Measurements from ENCODE around the gene RASSF5.
"Not testable (repeated sequence)": the region's sequence is repeated elsewhere in the genome, so short reads cannot be mapped to it uniquely, and the experiment has no call there.

The RASSF5 gene

GRCh38 chr1:206591226-206591625 lies 83.9 kb downstream of the RASSF5 start:
- DNase-seq: no peak

- DNase-seq: no peak
Measured at GRCh38 chr1:206591696-206592095, 84.4 kb downstream of the RASSF5 start.

- no peak for DNase-seq
Measured at GRCh38 chr1:206593351-206593925, 86.1 kb downstream of the RASSF5 start.

GRCh38 chr1:206595581-206596318 lies 88.4 kb downstream of the RASSF5 start:
- DNase-seq: no peak

DNA sequence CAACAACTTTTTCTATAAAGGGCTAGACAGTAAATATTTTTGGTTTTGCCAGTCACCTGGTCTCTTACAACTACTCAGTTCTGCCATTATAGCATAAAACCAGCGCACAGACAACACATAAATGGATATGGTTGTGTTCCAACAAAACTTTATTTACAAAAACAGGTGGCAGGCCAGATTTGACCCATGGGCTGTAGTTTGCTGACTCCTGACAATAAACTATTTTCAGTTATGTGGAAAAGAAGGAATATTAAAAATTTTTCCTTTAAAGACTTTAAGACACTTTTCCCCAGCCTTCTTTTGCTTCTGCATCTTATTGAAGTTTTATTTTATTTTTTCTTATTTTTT lies 89.0 kb downstream of the RASSF5 start:
- no peak for DNase-seq

GRCh38 chr1:206600527-206600926 lies 93.2 kb downstream of the RASSF5 start:
- DNase-seq: no peak

DNA sequence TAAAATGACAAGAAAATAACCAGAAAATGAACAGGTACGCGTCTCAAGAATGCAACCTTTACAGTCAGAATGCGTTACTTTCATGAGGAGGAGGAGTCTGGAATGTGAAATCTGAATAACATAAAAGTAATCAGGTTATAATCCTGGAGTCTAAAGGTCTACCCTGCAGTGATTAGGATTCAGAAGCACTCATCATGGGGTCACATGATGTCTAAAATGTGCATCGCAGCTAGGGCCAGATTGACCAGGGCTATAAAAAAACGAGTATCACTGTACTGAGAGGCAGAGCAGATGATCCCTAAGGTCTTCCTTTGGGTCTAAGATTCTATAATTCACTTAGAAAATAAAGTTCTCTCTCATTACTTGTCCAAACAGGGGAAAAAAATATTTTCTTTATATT lies 97.5 kb downstream of the RASSF5 start:
- DNase-seq: no peak

DNA sequence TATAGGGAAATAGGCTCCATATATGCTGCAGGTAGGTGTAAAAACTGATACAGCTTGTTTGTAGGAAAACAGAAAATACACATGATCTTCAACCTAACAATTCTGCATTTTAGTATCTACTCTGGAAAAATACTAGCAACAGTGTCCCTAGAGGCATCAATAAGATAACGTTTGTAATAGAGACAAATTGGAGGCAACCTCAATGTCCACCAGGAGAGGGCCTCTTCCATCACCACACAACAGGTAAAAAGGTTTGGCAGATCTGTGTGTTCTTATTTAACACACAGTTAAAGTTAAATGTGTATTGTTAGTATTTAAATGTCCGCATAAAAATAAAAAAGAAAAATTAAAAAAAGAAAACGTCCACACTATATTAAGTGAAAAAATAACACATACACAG lies 99.5 kb downstream of the RASSF5 start:
- DNase-seq: no peak

DNA sequence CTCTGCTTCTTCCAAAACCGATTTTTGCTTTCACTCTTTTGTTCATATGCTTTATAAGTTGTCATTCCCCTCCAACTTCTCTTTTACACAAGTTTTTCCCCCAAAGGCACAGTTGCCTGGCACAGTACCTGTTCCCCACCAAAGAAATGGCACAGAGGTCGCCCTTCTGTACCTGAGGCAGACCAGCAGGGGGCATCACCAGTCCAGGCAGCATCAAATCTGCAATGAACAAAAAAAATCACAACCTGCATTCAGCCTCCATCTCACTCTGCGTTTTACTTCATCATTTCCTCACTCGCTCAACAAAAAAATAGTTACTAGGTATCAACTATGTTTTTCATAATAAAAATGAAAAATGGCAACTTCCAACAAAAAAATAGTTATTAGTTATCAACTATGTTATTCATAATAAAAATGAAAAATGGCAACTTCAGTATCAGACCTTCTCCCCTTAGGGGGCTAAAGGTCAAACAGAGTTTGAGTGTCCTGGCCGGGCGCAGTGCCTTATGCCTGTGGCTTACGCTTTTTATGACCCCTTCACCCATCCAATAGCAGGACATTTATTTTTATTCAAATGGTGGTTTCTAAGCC lies 100.9 kb downstream of the RASSF5 start:
- peak; percentile 41 for DNase-seq

DNA sequence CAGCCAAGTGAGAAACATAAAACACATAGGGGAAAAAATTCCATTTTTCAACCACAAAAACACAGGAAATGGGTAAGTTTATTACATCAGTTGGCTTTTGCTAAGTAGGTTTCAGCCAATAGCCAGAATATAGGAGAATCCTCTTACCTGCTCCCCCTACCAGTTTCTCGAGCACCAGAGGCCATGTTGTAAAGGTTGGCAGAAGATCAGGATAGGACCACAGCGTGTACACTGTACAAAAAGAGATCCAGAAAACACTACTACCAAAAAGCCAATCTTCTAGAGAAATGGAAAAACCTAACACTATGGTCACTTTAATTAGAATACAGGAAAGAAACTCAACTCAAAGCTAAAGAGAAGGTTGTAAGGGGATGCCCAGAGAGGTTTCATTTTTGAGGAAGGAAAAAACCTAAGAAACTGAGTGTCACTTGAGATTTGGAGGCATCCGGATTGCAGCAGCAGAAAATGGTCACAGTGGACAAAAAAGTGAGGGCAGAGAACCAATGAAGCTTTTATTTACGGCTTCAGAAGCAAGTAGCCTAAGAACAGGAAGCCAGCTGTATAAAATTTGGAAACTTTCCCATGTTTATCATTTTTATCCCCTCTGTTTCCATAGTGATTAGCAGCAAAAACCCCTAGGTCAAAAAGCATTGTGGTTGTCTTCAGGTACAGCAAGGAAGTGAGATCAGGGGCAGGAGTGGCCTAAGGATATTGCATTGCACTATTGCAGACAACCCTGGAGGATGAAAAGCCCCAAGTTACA lies 102.1 kb downstream of the RASSF5 start:
- DNase-seq: no peak

GRCh38 chr1:206612129-206612876 lies 105.0 kb downstream of the RASSF5 start, which contains the start of gene EIF2D:
Gene EIF2D, minus strand, starts transcription at chr1:206612465. Its CDS starts 123 bp downstream, at chr1:206612342.
- peak; percentile 94 for DNase-seq

DNA sequence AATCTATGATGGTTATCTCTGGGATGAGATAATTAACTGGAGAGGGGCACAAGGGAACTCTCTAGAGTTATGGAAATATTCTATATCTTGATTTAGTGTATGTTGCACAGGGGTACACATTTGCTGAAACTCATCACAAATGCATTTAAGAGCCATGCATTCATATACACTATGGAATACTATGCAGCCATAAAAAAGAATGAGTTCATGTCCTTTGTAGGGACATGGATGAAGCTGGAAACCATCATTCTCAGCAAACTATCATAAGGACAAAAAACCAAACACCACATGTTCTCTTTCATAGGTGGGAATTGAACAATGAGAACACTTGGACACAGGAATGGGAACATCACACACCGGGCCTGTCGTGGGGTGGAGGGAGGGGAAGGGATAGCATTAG lies 119.1 kb downstream of the RASSF5 start:
- not testable (repeated sequence) for DNase-seq

- no peak for DNase-seq
Measured at GRCh38 chr1:206628916-206629315, 121.6 kb downstream of the RASSF5 start.

DNA sequence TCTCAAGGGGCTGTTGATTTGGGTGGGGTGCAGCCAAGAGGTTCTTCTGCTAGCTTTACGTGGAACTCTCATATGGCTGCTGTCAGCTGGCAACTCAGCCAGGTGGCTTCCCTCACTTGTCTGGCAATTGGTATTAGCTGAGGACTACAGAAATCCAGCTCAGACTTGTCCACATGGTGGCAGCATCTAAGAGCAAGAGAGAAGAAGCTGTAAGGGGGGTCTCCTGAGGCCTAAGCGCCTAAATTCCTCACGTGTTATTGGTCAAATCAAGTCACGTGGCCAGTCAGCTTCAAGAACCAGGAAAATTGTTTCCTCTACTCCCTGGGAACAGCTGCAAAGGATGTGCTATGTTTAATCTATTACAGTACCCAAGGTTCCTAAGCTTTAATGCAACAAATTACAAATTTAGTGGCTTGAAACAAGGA lies 123.8 kb downstream of the RASSF5 start:
- DNase-seq: peak; percentile 58

GRCh38 chr1:206633708-206634121 lies 126.4 kb downstream of the RASSF5 start:
- peak; percentile 82 for DNase-seq

GRCh38 chr1:206634365-206635079 lies 127.2 kb downstream of the RASSF5 start:
- DNase-seq: peak; percentile 94

DNA sequence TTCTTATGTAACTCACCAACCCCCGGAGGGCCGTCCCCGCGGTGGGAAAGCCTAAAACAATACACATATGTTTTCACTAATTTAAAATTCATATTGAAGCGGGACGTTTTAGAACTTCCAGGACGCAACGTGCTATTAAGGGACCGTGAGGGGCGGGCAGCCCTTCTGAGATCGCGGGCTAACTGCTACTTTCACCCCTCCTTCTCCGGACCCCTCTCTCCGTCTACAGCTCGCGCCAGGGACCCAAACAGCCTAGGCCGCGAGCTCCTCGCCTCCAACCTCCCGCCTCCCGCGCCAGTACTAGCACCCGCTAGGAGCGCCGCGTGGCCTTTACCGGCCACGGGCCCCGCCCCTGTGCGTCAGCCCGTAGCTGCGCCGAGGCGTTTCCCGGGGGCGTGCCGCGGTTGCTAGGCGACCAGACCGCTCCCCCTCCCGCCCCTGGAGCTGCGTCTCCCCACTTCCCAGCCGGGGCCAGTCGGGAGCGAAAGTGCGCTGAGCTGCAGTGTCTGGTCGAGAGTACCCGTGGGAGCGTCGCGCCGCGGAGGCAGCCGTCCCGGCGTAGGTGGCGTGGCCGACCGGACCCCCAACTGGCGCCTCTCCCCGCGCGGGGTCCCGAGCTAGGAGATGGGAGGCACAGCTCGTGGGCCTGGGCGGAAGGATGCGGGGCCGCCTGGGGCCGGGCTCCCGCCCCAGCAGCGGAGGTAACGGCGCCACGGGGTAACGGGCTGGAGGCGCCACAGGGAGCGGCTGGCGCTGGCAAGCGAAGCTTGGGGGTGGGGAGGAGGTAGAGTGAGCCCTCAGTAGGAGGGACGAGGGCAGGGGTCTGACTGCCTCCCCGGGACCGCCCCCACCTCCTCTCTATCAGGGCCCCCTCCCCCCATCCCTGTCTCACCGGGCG lies 128.0 kb downstream of the RASSF5 start, which contains the start of gene DYRK3:
TSS of gene DYRK3 (plus strand) at position 457 of the 898 bp plus-strand sequence. CDS start at position 625, 168 bp downstream.
- peak; percentile 95 for DNase-seq

DNA sequence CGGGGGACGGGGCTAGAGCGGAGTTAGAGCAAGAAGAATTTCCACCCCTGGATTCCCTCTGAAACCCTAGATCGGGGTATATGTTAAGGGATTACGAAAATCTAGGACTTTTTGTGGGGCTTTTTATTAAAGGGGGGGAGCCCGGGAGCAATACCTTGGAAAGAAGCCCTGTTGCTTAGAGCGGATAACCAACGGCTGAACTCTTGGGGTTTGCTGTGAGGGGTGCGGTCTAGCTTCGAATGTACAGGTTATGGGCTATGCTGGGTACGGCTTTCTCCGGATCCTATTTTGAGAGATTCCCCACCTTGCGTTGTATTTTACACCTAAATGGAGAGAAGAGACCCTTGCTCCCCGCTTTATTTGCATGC lies 128.6 kb downstream of the RASSF5 start:
- DNase-seq: no peak

DNA sequence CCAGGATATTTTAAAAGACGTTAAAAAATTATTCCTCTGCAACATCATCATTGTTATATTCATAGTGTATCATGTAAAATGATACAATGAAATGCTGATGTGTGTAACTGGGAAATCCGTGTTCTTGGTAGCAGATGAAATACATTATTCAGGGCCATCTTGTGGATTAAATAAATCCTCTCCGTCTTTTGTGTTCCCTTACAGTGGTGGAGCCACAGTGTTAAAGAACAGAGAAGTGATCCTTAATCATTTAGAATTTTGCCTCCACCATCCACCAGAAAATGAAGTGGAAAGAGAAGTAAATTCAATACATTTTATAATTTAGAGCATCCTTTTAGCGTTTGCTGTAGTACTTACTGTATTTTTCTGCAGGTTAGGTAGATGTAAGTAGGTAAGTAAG lies 129.3 kb downstream of the RASSF5 start:
- DNase-seq: no peak

DNA sequence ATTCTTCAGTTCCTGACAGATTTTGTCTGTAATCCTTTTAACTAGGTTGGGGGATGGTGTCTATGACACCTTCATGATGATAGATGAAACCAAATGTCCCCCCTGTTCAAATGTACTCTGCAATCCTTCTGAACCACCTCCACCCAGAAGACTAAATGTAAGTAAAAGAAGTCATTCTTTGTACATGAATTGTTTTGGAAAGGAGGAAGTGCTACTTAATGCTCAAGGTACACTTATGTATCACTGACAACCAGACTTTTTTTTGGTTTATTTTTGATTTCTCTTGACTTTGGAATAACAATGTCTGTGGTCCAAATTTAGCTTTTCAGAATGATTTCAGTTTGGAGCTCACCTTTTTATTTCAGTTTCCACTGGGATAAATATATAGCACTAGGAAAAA lies 130.3 kb downstream of the RASSF5 start:
- DNase-seq: no peak

Measured in inflammatory macrophage treated with lipopolysaccharide for 4 hours (primary cell).